WERI-Rb-1 (cell line): ENCODE results near the gene EVL.
A peak's percentile ranks its signal among the peaks of the same experiment; 100 is the strongest.

Experiments
- DNase-seq: peaks from one replicate; pipeline ENCODE4 v3.0.0-alpha.2; 2020
- H3K27ac ChIP-seq: fragments of 250-450 bp; sonication (Bioruptor Pico); 2 replicates; pipeline ENCODE4 v1.5.1; 2020; ENCODE audit warnings: mild to moderate bottlenecking, moderate library complexity
- H3K27me3 ChIP-seq: fragments of 250-450 bp; sonication (Bioruptor Pico); 2 replicates; pipeline ENCODE4 v1.5.1; 2021; ENCODE audit warnings: mild to moderate bottlenecking, low read depth, moderate library complexity; ENCODE audit not compliant: insufficient read depth, severe bottlenecking
- H3K36me3 ChIP-seq: fragments of 250-450 bp; sonication (Bioruptor Pico); 2 replicates; pipeline ENCODE4 v1.5.1; 2020; ENCODE audit warnings: mild to moderate bottlenecking, moderate library complexity
- H3K4me3 ChIP-seq: 2 replicates; pipeline ENCODE4 v1.5.1; 2011; ENCODE audit warnings: low read depth, mild to moderate bottlenecking, control low read depth, low read length
- H3K9me3 ChIP-seq: fragments of 250-450 bp; sonication (Bioruptor Pico); 2 replicates; pipeline ENCODE4 v1.5.1; 2021; ENCODE audit warnings: mild to moderate bottlenecking, moderate library complexity; ENCODE audit not compliant: severe bottlenecking
- CTCF ChIP-seq: IDR thresholded peaks from 2 replicates; pipeline ENCODE4 v1.5.1; 2011; ENCODE audit warnings: low read depth, mild to moderate bottlenecking, control low read depth, inconsistent platforms, low read length

The EVL gene

GRCh38 chr14:100192672-100193416, 127.6 kb downstream of the EVL start:
- Histone ChIP-seq H3K4me3 (peak overlapping the region; percentile 42), H3K27ac (peak overlapping the region; percentile 88)
- peak; percentile 67 for TF ChIP-seq CTCF

More at GRCh38 chr14:100192672-100193416, 127.6 kb downstream of the EVL start:
- Histone ChIP-seq H3K9me3 (no peaks in the 10 kb centered on the region), H3K36me3 (no peaks in the 10 kb centered on the region), H3K27me3 (no peaks in the 10 kb centered on the region)
- peak; percentile 99 for DNase-seq
